ENCODE results near the gene KRT7.

Gene KRT7
- long read RNA-seq = 0 reads

- no peak for DNase-seq (ENCODE audit: low read depth in 1 of 2, low spot score in 1 of 2)
- no peak within 1 kb of the TSS for H3K4me3 ChIP-seq (replicated peaks; ENCODE audit: insufficient read depth, low read length)
Observed at GRCh38 chr12:52232674-52233461, at the start of gene KRT7. Gene KRT7 (plus strand): TSS chr12:52233243. CDS start chr12:52233297, 54 bp downstream.

GRCh38 chr12:52183544-52183910, 49.5 kb upstream of the KRT7 start:
- Histone ChIP-seq H3K27me3 (ENCODE audit: insufficient read depth, poor library complexity, severe bottlenecking) (no peaks in the 10 kb centered on the region), H3K27ac (replicated peaks) (no peak overlapping the region), H3K4me3 (replicated peaks; ENCODE audit: insufficient read depth, low read length) (no peak overlapping the region)
- DNase-seq (ENCODE audit: low read depth in 1 of 2, low spot score in 1 of 2) = no peak
- TF ChIP-seq, protein P1, sequence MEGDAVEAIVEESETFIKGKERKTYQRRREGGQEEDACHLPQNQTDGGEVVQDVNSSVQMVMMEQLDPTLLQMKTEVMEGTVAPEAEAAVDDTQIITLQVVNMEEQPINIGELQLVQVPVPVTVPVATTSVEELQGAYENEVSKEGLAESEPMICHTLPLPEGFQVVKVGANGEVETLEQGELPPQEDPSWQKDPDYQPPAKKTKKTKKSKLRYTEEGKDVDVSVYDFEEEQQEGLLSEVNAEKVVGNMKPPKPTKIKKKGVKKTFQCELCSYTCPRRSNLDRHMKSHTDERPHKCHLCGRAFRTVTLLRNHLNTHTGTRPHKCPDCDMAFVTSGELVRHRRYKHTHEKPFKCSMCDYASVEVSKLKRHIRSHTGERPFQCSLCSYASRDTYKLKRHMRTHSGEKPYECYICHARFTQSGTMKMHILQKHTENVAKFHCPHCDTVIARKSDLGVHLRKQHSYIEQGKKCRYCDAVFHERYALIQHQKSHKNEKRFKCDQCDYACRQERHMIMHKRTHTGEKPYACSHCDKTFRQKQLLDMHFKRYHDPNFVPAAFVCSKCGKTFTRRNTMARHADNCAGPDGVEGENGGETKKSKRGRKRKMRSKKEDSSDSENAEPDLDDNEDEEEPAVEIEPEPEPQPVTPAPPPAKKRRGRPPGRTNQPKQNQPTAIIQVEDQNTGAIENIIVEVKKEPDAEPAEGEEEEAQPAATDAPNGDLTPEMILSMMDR (IDR thresholded peaks at IDR 0.05; ENCODE audit: insufficient read depth, low read length) = no peak
- TF ChIP-seq, protein P2, sequence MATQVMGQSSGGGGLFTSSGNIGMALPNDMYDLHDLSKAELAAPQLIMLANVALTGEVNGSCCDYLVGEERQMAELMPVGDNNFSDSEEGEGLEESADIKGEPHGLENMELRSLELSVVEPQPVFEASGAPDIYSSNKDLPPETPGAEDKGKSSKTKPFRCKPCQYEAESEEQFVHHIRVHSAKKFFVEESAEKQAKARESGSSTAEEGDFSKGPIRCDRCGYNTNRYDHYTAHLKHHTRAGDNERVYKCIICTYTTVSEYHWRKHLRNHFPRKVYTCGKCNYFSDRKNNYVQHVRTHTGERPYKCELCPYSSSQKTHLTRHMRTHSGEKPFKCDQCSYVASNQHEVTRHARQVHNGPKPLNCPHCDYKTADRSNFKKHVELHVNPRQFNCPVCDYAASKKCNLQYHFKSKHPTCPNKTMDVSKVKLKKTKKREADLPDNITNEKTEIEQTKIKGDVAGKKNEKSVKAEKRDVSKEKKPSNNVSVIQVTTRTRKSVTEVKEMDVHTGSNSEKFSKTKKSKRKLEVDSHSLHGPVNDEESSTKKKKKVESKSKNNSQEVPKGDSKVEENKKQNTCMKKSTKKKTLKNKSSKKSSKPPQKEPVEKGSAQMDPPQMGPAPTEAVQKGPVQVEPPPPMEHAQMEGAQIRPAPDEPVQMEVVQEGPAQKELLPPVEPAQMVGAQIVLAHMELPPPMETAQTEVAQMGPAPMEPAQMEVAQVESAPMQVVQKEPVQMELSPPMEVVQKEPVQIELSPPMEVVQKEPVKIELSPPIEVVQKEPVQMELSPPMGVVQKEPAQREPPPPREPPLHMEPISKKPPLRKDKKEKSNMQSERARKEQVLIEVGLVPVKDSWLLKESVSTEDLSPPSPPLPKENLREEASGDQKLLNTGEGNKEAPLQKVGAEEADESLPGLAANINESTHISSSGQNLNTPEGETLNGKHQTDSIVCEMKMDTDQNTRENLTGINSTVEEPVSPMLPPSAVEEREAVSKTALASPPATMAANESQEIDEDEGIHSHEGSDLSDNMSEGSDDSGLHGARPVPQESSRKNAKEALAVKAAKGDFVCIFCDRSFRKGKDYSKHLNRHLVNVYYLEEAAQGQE (IDR thresholded peaks at IDR 0.05; ENCODE audit: insufficient replicate concordance, low read depth) = no peak
- no peak for TF ChIP-seq SPI1 (IDR thresholded peaks at IDR 0.05; ENCODE audit: borderline replicate concordance, low read depth)
- TF ChIP-seq POLR2AphosphoS5 (IDR thresholded peaks at IDR 0.05; ENCODE audit: low read depth) = no peak
- TF ChIP-seq GABPA (IDR thresholded peaks at IDR 0.05; ENCODE audit: low read depth) = no peak

More at GRCh38 chr12:52232674-52233461, at the start of gene KRT7:
- H3K27me3 ChIP-seq (ENCODE audit: insufficient read depth, poor library complexity, severe bottlenecking) = peaks cover 14% of the 10 kb centered on the region
- TF ChIP-seq GABPA (IDR thresholded peaks at IDR 0.05; ENCODE audit: low read depth) (no peak), POLR2AphosphoS5 (IDR thresholded peaks at IDR 0.05; ENCODE audit: low read depth) (no peak), SPI1 (IDR thresholded peaks at IDR 0.05; ENCODE audit: borderline replicate concordance, low read depth) (no peak)
- TF ChIP-seq, protein P1 (IDR thresholded peaks at IDR 0.05; ENCODE audit: insufficient read depth, low read length) = no peak
- TF ChIP-seq, protein P2 (IDR thresholded peaks at IDR 0.05; ENCODE audit: insufficient replicate concordance, low read depth) = no peak
- no peak within 1 kb of the TSS for H3K27ac ChIP-seq (replicated peaks)

DNA sequence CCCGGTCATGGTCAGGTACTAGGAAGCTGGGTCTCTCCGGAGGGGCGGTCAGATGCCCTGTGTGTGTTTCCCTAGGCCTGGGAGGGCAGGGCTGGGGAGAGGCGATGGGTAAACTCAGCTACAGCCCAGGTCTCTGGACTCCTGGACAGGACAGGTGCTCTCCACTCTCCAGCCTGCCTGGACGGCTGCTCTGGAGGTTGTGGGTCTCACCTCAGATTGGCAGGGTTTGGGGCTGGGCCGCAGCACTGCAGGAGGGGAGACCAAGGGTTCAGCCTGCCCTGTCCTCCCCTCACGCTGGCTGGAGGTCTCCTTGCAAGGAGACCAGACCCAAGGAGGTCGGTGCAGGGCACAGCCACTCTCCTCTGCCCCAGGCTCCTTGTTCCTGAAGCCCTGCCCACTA, 49.1 kb upstream of the KRT7 start:
- TF ChIP-seq, protein P1 (IDR thresholded peaks at IDR 0.05; ENCODE audit: insufficient read depth, low read length) = no peak
- no peak for TF ChIP-seq SPI1 (IDR thresholded peaks at IDR 0.05; ENCODE audit: borderline replicate concordance, low read depth)
- no peak for TF ChIP-seq GABPA (IDR thresholded peaks at IDR 0.05; ENCODE audit: low read depth)
- TF ChIP-seq, protein P2 (IDR thresholded peaks at IDR 0.05; ENCODE audit: insufficient replicate concordance, low read depth) = no peak
- TF ChIP-seq POLR2AphosphoS5 (IDR thresholded peaks at IDR 0.05; ENCODE audit: low read depth) = no peak
- Histone ChIP-seq H3K27ac (replicated peaks) (no peak overlapping the region), H3K27me3 (ENCODE audit: insufficient read depth, poor library complexity, severe bottlenecking) (no peaks in the 10 kb centered on the region), H3K4me3 (replicated peaks; ENCODE audit: insufficient read depth, low read length) (no peak overlapping the region)
- no peak for DNase-seq (ENCODE audit: low read depth in 1 of 2, low spot score in 1 of 2)
